ENCODE data around the gene RBMS1. TPM values are rescaled to one million over a fixed set of nuclear protein-coding genes. Genes with fewer than 3 reads are reported as not detected.
"Not testable (repeated sequence)": the region's sequence is repeated elsewhere in the genome, so short reads cannot be mapped to it uniquely, and the experiment has no call there.

The RBMS1 gene
- total RNA-seq, 1 experiment from 2014 or later: 91.9 TPM

GRCh38 chr2:160367887-160368286 is 125.7 kb downstream of the RBMS1 start:
- no peak for DNase-seq
- ChIA-PET POLR2A (no interaction called here), CTCF (no interaction called here)
- Mint-ChIP-seq H3K4me1 (ENCODE audit: low read depth, unreplicated experiment) (peaks cover 27% of the 10 kb centered on the region), H3K27me3 (ENCODE audit: insufficient read depth, unreplicated experiment) (no peaks in the 10 kb centered on the region), H3K36me3 (ENCODE audit: insufficient read depth, unreplicated experiment) (peaks cover 29% of the 10 kb centered on the region), H3K9me3 (ENCODE audit: unreplicated experiment) (no peaks in the 10 kb centered on the region), H3K4me3 (ENCODE audit: unreplicated experiment) (no peak overlapping the region), H3K27ac (ENCODE audit: unreplicated experiment) (no peak overlapping the region)
- Histone ChIP-seq H3K4me3 (ENCODE audit: low read depth, low read length) (no peak overlapping the region), H3K4me1 (peaks cover 21% of the 10 kb centered on the region), H3K9me3 (no peaks in the 10 kb centered on the region), H3K27me3 (replicated peaks; ENCODE audit: control insufficient read depth, insufficient read depth, low read length) (no peaks in the 10 kb centered on the region), H3K36me3 (ENCODE audit: control insufficient read depth, insufficient read depth, low read length) (no peaks in the 10 kb centered on the region)
- no peak for TF ChIP-seq CTCF (IDR thresholded peaks at IDR 0.05; ENCODE audit: insufficient read depth in 1 of 2, low read depth in 1 of 2, low read length in 1 of 2, severe bottlenecking in 1 of 2, unreplicated experiment in 1 of 2)
- intact Hi-C loops (cut with micrococcal nuclease; ENCODE audit: unreplicated experiment): no loop called here
- no TSS peak for BruUV-seq (replicated peaks)

- H3K27me3 Mint-ChIP-seq (ENCODE audit: insufficient read depth, unreplicated experiment); H3K4me3 ChIP-seq (ENCODE audit: low read depth, low read length); intact Hi-C loops (cut with micrococcal nuclease; ENCODE audit: unreplicated experiment); H3K9me3 Mint-ChIP-seq (ENCODE audit: unreplicated experiment); BruUV-seq (replicated peaks); CTCF ChIA-PET; DNase-seq; H3K4me3 Mint-ChIP-seq (ENCODE audit: unreplicated experiment); H3K36me3 ChIP-seq (ENCODE audit: control insufficient read depth, insufficient read depth, low read length); H3K9me3 ChIP-seq; H3K27ac Mint-ChIP-seq (ENCODE audit: unreplicated experiment); H3K27me3 ChIP-seq (replicated peaks; ENCODE audit: control insufficient read depth, insufficient read depth, low read length); POLR2A ChIA-PET: not testable (repeated sequence)
- Mint-ChIP-seq H3K36me3 (ENCODE audit: insufficient read depth, unreplicated experiment) (peaks cover 29% of the 10 kb centered on the region), H3K4me1 (ENCODE audit: low read depth, unreplicated experiment) (peaks cover 27% of the 10 kb centered on the region)
- peaks cover 21% of the 10 kb centered on the region for H3K4me1 ChIP-seq
Observed at GRCh38 chr2:160367139-160367538, 126.5 kb downstream of the RBMS1 start.

GRCh38 chr2:160366474-160366873 is 127.1 kb downstream of the RBMS1 start:
- intact Hi-C loops (cut with micrococcal nuclease; ENCODE audit: unreplicated experiment): no loop called here
- H3K4me1 Mint-ChIP-seq (ENCODE audit: low read depth, unreplicated experiment): peaks cover 27% of the 10 kb centered on the region
- Histone ChIP-seq H3K4me3 (ENCODE audit: low read depth, low read length) (no peak overlapping the region), H3K36me3 (ENCODE audit: control insufficient read depth, insufficient read depth, low read length) (no peaks in the 10 kb centered on the region), H3K4me1 (peaks cover 21% of the 10 kb centered on the region), H3K27me3 (replicated peaks; ENCODE audit: control insufficient read depth, insufficient read depth, low read length) (no peaks in the 10 kb centered on the region), H3K9me3 (no peaks in the 10 kb centered on the region)
- DNase-seq: no peak
- POLR2A ChIA-PET: no interaction called here
- no TSS peak for BruUV-seq (replicated peaks)
- H3K4me3 Mint-ChIP-seq (ENCODE audit: unreplicated experiment): no peak overlapping the region
- no peaks in the 10 kb centered on the region for H3K9me3 Mint-ChIP-seq (ENCODE audit: unreplicated experiment)
- no peaks in the 10 kb centered on the region for H3K27me3 Mint-ChIP-seq (ENCODE audit: insufficient read depth, unreplicated experiment)
- H3K36me3 Mint-ChIP-seq (ENCODE audit: insufficient read depth, unreplicated experiment): peaks cover 29% of the 10 kb centered on the region
- CTCF ChIA-PET: no interaction called here
- no peak for TF ChIP-seq CTCF (IDR thresholded peaks at IDR 0.05; ENCODE audit: insufficient read depth in 1 of 2, low read depth in 1 of 2, low read length in 1 of 2, severe bottlenecking in 1 of 2, unreplicated experiment in 1 of 2)
- H3K27ac Mint-ChIP-seq (ENCODE audit: unreplicated experiment): no peak overlapping the region

GRCh38 chr2:160365716-160366367 is 127.8 kb downstream of the RBMS1 start:
- intact Hi-C loops (cut with micrococcal nuclease; ENCODE audit: unreplicated experiment): no loop called here
- Mint-ChIP-seq H3K27me3 (ENCODE audit: insufficient read depth, unreplicated experiment) (no peaks in the 10 kb centered on the region), H3K27ac (ENCODE audit: unreplicated experiment) (no peak overlapping the region), H3K36me3 (ENCODE audit: insufficient read depth, unreplicated experiment) (peaks cover 29% of the 10 kb centered on the region), H3K4me3 (ENCODE audit: unreplicated experiment) (no peak overlapping the region), H3K4me1 (ENCODE audit: low read depth, unreplicated experiment) (peaks cover 27% of the 10 kb centered on the region), H3K9me3 (ENCODE audit: unreplicated experiment) (no peaks in the 10 kb centered on the region)
- peaks cover 21% of the 10 kb centered on the region for H3K4me1 ChIP-seq
- DNase-seq: no peak
- no peaks in the 10 kb centered on the region for H3K9me3 ChIP-seq
- CTCF ChIA-PET: no interaction called here
- H3K4me3 ChIP-seq (ENCODE audit: low read depth, low read length): no peak overlapping the region
- no peaks in the 10 kb centered on the region for H3K27me3 ChIP-seq (replicated peaks; ENCODE audit: control insufficient read depth, insufficient read depth, low read length)
- POLR2A ChIA-PET: no interaction called here
- no peak for TF ChIP-seq CTCF (IDR thresholded peaks at IDR 0.05; ENCODE audit: insufficient read depth in 1 of 2, low read depth in 1 of 2, low read length in 1 of 2, severe bottlenecking in 1 of 2, unreplicated experiment in 1 of 2)
- H3K36me3 ChIP-seq (ENCODE audit: control insufficient read depth, insufficient read depth, low read length): no peaks in the 10 kb centered on the region
- no TSS peak for BruUV-seq (replicated peaks)
